ENCODE data around the gene GABRE. TPM values are rescaled to one million over a fixed set of nuclear protein-coding genes. Genes with fewer than 3 reads are reported as not detected.

GABRE gene, protein sequence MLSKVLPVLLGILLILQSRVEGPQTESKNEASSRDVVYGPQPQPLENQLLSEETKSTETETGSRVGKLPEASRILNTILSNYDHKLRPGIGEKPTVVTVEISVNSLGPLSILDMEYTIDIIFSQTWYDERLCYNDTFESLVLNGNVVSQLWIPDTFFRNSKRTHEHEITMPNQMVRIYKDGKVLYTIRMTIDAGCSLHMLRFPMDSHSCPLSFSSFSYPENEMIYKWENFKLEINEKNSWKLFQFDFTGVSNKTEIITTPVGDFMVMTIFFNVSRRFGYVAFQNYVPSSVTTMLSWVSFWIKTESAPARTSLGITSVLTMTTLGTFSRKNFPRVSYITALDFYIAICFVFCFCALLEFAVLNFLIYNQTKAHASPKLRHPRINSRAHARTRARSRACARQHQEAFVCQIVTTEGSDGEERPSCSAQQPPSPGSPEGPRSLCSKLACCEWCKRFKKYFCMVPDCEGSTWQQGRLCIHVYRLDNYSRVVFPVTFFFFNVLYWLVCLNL
- total RNA-seq, result 10 to 100 TPM in 4 of 7 donors, 1 to 10 TPM in 3; 2.1 to 24.7 (median 10.2) TPM
- 10 to 100 TPM in 1 of 2 donors, 1 to 10 TPM in 1; 2.0 to 11.0 TPM for polyA plus RNA-seq
- long read RNA-seq, donor 1, partial matches to known transcripts, result 0 of 1 reads
- long read RNA-seq, donor 1, other reads (novel, unspliced or antisense), result 1 of 1 reads
- long read RNA-seq, donor 2, partial matches to known transcripts, result 0 of 1 reads
- long read RNA-seq, donor 2, other reads (novel, unspliced or antisense), result 0 of 1 reads
- long read RNA-seq, donor 3, partial matches to known transcripts, result 0 of 1 reads
- long read RNA-seq, donor 3, other reads (novel, unspliced or antisense), result 1 of 1 reads

DNA sequence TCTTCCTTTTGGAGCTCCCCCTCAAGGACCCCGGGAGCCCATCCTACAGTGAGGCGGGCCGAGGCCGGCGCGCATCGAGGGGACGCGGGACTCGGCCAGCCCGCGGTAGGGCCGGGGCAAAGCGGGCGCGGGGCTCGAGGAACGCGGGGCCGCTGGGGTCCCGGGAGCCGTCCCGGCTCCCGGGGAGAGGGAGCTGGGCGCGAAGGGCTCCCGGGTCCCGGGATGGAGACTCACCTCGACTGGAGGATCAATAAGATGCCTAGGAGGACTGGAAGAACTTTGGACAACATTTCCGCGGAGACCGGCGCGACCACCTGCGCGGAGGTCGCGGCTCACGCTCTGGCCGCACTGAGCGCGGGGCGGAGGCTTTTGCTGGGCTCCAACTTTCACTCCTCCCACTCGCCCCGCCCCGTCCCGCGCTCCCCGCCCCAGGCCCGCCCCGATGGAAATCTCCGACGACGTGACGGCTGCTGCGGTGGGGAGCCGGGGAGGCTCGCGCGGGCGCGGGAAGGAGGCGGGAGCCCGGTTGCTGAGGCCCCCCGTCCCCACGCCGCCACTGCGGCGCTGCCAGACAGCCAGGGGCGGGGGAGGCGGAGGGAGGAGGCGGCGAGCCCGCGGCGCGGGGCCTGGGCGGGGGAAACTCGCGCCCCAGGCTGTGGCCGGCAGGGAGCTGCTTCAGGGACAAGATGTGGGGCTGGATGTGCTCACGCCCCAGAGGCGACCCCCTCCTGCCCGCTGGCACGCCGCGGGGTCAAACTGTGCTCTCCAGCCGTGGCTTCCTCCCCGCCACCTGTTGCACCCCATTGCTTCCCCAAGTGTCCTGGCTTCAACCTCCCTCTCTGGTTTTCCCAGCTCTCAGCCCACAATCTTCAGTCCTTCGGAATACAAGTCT, at the start of gene GABRE:
GABRE (minus strand) TSS at position 341 of the 892 bp plus-strand sequence; CDS start at position 290, 51 bp downstream.
- H3K27ac ChIP-seq, result no peak within 1 kb of the TSS
- H3K4me3 ChIP-seq, result peak within 1 kb of the TSS; percentile 70
- H3K27me3 ChIP-seq, result no peaks in the 10 kb centered on the region
- TF ChIP-seq, protein P1, sequence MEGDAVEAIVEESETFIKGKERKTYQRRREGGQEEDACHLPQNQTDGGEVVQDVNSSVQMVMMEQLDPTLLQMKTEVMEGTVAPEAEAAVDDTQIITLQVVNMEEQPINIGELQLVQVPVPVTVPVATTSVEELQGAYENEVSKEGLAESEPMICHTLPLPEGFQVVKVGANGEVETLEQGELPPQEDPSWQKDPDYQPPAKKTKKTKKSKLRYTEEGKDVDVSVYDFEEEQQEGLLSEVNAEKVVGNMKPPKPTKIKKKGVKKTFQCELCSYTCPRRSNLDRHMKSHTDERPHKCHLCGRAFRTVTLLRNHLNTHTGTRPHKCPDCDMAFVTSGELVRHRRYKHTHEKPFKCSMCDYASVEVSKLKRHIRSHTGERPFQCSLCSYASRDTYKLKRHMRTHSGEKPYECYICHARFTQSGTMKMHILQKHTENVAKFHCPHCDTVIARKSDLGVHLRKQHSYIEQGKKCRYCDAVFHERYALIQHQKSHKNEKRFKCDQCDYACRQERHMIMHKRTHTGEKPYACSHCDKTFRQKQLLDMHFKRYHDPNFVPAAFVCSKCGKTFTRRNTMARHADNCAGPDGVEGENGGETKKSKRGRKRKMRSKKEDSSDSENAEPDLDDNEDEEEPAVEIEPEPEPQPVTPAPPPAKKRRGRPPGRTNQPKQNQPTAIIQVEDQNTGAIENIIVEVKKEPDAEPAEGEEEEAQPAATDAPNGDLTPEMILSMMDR (IDR thresholded peaks at IDR 0.05), result no peak
- no peak for TF ChIP-seq EP300 (IDR thresholded peaks at IDR 0.05)
- no peak for TF ChIP-seq POLR2A (IDR thresholded peaks at IDR 0.05)
- no peaks in the 10 kb centered on the region for H3K36me3 ChIP-seq
- 28 to 43% (median 31%) methylated on average over 68 to 90 of the region's 90 CpGs for WGBS, 3 donors
- no peaks in the 10 kb centered on the region for H3K4me1 ChIP-seq (ENCODE audit: insufficient read depth)
- intact Hi-C loops (cut with DNase I), result no loop called here
- H3K9me3 ChIP-seq, result no peaks in the 10 kb centered on the region
- DNase-seq, result peak; percentile 39 to 52 (median 48)

DNA sequence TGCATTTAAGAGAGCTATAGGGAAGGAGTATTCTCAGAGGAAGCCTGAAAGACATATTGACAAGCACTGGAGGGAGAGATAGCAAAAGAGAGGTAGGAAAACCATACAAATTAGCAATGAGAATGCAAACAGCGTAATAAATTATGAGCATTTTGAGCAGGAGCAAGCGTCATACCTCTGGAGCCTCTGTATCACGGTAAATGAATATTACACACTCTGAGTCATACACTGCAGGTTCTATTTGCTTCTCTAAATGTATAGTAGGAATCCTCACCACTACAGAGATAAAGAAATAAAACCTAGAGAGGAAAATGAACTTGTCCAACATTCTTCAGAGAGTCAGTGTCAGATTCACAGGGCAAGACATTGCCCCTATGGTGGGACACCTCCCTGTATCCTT, 46.4 kb upstream of the GABRE start:
- Histone ChIP-seq H3K27ac (no peak overlapping the region), H3K9me3 (no peaks in the 10 kb centered on the region), H3K4me3 (no peak overlapping the region), H3K27me3 (no peaks in the 10 kb centered on the region), H3K36me3 (no peaks in the 10 kb centered on the region), H3K4me1 (ENCODE audit: insufficient read depth) (no peaks in the 10 kb centered on the region)
- WGBS, 3 donors, result 56 to 85% (median 64%) methylated on average over 3 of the region's 3 CpGs
- intact Hi-C loops (cut with DNase I), result no loop called here
- no peak for DNase-seq
- TF ChIP-seq EP300 (IDR thresholded peaks at IDR 0.05) (no peak), POLR2A (IDR thresholded peaks at IDR 0.05) (no peak)
- TF ChIP-seq, protein P1 (IDR thresholded peaks at IDR 0.05), result no peak

DNA sequence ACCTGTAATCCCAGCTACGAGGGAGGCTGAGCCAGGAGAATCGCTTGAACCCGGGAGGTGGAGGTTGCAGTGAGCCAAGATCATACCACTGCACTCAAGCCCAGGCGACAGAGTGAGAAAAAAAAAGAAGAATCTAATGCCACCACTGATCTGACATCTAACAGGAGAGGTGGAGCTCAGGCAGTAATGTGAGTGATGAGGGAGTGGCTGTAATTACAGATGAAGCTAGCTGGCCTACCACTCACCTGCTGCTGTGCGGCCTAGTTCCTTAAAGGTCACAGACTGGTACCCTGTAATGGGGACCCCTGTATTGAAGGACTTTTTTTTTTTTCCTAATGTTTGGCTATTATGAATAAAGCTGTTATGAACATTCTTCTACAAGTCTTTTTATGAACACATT, 25.3 kb upstream of the GABRE start:
- Histone ChIP-seq H3K4me3 (no peak overlapping the region), H3K27ac (no peak overlapping the region), H3K27me3 (no peaks in the 10 kb centered on the region), H3K36me3 (no peaks in the 10 kb centered on the region), H3K9me3 (no peaks in the 10 kb centered on the region), H3K4me1 (ENCODE audit: insufficient read depth) (no peaks in the 10 kb centered on the region)
- 66 to 73% (median 70%) methylated on average over 5 of the region's 5 CpGs for WGBS, 3 donors
- no peak for DNase-seq
- TF ChIP-seq, protein P1 (IDR thresholded peaks at IDR 0.05), result no peak
- TF ChIP-seq EP300 (IDR thresholded peaks at IDR 0.05) (no peak), POLR2A (IDR thresholded peaks at IDR 0.05) (no peak)
- intact Hi-C loops (cut with DNase I), result no loop called here

DNA sequence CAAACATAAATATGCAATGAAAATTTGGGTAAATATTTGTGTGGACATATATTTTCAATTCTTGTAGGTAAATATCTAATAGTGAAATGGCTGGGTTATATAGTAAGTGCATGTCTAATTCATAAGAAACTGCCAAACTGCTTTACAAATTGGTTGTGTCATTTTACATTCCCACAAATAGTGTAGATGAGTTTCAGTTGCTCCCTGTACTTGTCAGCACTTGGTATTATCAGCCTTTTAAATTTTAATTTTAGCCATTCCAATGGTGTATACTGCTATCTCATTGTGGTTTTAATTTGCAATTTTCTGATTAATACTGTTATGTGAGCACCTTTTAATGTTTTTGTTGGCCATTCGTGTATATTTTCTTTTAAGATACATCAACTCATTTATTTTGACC, 23.1 kb upstream of the GABRE start:
- intact Hi-C loops (cut with DNase I), result no loop called here
- H3K4me1 ChIP-seq (ENCODE audit: insufficient read depth), result no peaks in the 10 kb centered on the region
- no peak overlapping the region for H3K27ac ChIP-seq
- no peaks in the 10 kb centered on the region for H3K27me3 ChIP-seq
- TF ChIP-seq POLR2A (IDR thresholded peaks at IDR 0.05) (no peak), EP300 (IDR thresholded peaks at IDR 0.05) (no peak)
- TF ChIP-seq, protein P1 (IDR thresholded peaks at IDR 0.05), result no peak
- 76 to 87% (median 79%) methylated on average over 1 of the region's 1 CpG for WGBS, 3 donors
- DNase-seq, result no peak
- H3K36me3 ChIP-seq, result no peaks in the 10 kb centered on the region
- no peak overlapping the region for H3K4me3 ChIP-seq
- H3K9me3 ChIP-seq, result no peaks in the 10 kb centered on the region

All from ovary (tissue), 10 donors.